HG03175 (cell line): Measurements from ENCODE around the gene PID1.
"Not testable (repeated sequence)": the region's sequence is repeated elsewhere in the genome, so short reads cannot be mapped to it uniquely, and the experiment has no call there.

ENCODE experiments used
- ATAC-seq: cut with Tn5 transposase; IDR thresholded peaks from one replicate; pipeline ENCODE4 v1.9.1; 2021; ENCODE audit warnings: mild to moderate bottlenecking, moderate library complexity; ENCODE audit not compliant: unreplicated experiment

The PID1 gene

GRCh38 chr2:229084447-229084846 lies 186.6 kb downstream of the PID1 start:
- ATAC-seq: no peak

GRCh38 chr2:229083606-229084340 lies 187.3 kb downstream of the PID1 start:
- no peak for ATAC-seq

DNA sequence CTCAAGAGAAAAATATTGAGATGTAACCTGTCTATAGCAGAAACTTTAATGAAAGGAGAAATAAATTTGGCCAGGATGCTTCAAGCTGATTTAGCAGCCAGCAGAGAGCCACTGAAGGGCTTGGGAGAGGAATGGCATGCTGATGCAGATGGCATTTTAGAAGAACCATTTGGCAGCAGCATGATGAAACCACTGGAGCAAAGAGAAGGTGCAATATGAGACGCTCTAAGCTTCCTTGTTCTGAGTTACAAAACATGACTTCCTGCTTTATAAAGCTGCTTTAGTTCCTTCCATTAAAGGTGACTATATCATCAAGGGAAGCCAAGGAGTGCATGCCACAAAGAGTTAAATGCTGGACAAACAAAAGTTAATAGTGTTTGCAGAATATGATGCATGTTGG lies 189.7 kb downstream of the PID1 start:
- ATAC-seq: no peak

DNA sequence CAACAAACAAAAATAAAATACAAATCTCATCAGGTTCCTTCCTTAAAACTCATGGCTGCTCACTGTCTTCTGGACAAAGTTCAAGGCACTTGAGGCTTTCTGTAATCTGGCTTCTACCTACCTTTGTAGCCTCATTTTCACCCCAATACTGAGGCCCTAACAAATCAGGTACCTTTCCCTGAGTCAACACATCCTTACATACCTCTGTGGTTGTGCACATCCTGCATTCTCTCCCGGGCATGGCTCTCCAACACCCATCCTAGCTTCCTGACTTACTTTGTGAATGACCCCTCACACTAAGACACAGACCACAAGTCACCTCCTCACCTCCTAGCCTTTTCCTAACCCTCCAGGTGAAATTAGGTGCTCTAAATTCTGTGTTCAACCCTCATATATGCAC lies 190.9 kb downstream of the PID1 start:
- no peak for ATAC-seq

DNA sequence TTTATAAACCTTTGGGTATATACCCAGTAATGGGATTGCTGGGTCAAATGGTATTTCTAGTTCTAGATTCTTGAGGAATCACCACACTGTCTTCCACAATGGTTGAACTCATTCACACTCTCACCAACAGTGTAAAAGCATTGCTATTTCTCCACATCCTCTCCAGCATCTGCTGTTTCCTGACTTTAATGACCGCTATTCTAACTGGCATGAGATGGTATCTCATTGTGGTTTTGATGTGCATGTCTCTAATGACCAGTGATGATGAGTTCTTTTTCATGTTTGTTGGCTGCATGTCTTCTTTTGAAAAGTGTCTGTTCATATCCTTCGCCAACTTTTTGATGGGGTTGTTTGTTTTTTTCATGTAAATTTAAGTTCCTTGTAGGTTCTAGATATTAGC lies 194.2 kb downstream of the PID1 start:
- not testable (repeated sequence) for ATAC-seq

GRCh38 chr2:229073935-229074334 lies 197.2 kb downstream of the PID1 start:
- no peak for ATAC-seq

DNA sequence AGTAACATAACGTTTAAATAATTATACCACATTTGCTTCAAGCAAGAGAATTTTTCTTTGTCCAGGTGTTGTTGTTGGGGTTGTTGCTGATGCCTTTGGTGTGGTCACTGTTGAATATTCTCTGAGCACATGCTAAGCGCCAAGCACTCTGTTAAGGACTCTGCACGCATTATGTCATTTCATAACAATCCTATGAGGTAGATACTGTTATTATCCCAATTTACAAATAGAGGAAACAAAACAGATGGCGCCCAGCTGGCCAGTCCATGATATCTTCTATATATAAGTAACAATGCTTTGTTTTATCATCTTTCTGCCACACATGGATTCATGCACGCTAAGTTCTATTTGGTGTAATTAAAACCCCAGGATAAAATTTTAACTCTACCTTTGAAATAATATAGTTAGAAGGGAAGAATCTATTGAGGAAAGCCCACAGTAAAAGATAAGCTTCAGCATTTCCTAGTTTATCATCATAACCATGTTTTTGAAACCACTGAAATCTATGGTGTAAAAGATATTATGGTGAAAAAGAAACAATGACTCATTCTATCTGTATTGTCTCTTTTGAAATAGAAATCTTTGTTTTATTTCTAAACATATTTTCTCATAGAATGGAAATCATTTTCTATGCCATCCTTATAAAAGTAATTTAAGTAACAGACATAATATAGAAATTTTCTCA lies 199.7 kb downstream of the PID1 start:
- no peak for ATAC-seq

GRCh38 chr2:229066121-229066715 lies 204.9 kb downstream of the PID1 start:
- ATAC-seq: no peak

DNA sequence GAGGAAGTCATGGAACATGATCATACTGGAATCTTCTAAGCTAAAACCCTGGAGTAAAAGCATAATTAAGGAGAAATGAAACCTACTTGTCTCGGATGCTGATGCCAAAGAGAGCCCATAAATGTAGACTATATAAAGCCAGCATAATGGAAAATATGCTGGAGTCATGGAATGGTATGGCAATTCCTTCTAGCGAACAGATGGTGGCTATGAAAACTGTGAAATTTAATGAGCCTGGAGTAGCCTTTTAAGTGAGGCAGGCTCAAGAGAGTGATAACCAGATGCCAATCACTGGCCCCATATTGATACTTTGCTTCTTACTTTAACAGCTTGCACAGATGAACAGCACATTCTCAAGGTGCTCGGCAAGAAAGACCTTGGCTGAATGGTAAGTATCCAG lies 206.3 kb downstream of the PID1 start:
- no peak for ATAC-seq

DNA sequence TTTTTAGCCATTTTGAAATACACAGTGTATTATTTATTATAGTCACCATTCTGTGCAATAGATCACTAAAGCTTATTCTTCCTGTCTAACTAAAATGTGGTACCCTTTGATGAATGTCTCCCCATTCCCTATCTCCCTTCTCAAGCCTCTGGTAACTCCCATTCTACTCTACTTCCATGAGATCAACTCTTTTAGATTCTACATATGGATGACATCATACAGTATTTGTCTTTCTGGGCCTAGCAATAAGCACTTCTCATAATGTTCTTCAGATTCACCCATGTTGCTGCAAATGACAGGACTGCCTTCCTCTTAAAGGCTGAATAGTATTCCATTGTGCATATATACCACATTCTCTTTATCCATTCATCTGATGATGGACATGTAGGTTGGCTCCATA lies 210.9 kb downstream of the PID1 start:
- ATAC-seq: no peak

DNA sequence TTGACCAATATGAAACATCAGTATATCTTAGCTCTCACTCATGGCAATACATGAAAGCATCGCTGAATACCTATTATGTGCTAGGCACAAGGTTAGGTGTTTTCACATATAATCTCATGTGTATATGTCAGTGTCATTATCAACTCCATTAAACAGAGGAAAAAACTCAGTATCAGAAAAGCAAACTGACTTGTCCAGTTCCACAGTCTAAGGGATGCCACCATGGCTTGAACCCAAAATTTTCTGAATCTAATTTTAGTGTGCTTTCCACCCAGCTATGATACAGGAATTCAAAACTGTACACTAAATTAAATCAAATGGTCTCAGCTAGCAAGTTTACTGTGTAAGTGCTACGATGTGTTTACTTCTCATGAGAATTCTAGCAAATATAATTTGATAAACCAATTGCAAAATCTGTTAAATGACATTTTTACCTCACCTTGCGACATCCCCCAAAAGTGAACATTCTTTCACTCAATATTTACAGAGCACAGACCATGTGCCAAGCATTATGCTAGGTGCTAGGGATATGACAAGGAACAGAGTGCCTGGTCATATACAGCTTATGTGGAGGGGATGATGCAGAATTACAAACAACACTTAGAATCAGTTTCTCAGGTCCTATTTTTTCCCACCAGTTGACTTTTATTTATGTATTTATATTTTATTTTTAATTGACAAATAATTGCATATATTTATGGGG lies 211.6 kb downstream of the PID1 start:
- no peak for ATAC-seq

- no peak for ATAC-seq
Measured at GRCh38 chr2:229057976-229058553, 213.0 kb downstream of the PID1 start.

DNA sequence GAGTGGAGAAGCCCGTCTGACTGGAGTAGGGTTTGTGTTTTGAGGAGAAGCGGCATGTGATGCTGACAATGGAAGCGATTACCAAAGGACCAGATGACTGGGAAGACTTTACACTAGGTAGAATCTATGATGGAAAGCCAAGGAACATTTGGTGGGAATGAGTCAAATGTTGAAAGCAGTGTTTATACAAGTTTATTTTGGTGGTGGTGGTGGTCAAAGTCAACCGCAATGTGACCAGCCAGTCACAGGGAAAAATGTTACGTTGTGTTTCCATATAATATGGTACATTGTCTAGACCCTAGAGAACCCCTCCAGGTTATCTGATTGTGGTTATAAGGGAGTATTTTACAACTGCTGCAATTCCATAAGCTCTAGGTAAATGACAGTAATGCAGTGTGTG lies 216.8 kb downstream of the PID1 start:
- ATAC-seq: no peak

- ATAC-seq: no peak
Measured at GRCh38 chr2:229051798-229052197, 219.3 kb downstream of the PID1 start.

DNA sequence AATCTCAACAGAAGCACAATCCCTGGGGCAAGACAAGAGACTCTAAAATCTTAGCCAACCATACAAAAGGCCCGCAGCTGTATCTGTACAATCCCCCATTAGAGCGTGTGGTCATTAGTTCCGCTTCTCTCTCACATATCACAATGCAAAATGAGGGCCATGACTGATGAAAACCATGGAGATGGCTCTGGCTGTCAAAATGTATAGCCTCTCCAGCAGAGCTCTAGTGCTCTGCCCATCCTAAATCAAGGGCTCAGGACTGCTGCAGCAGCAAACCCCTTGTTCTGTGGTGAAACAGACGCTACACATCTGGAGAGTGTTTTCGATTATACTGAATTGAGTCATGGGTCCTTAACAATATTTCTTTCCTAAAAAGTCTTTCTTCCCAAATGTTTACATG lies 221.0 kb downstream of the PID1 start:
- ATAC-seq: no peak

DNA sequence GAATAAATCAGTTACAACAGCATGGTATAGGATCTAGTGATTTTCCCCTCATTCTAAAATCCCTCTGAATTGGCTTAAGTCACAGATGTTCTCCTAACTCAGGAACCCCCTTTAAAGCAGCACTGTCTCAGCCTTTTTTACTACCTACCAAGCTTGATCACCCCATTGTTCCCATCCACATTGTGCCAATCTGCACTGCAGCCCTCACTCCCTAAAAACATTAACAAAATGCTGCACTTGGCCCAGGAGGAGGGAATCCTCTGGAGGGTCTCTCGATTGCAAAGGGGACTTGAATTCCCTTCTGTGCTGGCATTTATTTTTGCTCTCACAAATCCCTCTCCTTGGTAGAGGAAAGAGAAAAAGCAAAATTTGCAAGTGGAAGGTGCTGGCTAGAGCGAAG lies 223.0 kb downstream of the PID1 start:
- ATAC-seq: no peak

- no peak for ATAC-seq
Measured at GRCh38 chr2:229045671-229046070, 225.4 kb downstream of the PID1 start.

DNA sequence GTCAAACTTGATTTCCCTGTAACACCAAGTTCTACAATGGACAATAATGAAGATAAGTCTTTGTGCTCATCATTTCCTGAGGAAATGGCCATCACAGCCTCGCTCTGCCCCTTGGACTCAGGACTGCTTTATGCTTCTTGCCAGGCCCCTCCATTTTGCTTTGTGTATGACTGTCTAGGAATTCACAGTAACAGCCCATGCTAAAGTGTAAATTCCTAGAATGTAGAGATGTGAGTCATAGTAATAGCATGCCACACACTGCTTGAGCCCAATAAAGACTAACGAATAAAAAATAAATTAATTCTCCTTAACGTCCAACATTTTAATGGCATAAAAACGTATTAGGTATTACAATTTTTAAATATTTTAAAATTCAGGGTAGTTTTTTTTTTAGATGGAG lies 226.5 kb downstream of the PID1 start:
- ATAC-seq: no peak

DNA sequence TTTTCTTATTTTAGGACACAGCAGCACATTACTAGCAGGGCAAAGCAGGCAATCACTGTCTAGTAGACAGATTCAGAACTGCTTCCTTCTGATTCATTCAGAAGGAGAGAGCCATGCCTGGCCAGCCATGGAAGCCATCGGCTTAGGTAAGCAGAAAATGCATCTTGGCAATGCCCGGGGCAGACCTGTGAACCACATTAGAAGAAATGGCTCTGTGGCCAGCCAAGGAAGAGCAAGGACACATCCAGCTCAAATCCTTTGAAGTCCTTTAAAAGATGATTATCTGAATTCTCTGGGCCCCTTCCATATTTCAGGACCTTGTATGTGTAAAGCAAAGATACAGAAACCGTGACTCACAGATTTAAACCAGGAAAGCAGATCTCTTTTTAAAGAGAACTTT lies 227.4 kb downstream of the PID1 start:
- ATAC-seq: no peak

DNA sequence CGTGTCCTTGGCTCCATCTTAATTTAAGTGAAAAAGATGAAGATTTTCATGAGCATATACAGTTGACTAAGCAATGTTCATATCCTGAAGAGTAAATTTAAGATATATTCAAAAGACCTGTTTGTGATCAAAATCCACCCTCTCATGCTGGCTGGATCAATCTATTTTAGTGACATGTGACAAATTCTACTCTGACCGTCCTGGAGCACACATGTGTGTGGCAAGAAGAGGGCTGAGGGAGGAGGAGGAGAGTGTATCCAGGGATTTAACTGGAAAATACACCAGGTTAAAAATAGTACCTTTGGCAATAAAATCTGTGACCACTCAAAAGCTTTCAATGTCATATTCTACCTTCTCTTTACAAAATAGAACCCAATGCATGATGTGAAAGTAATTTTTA lies 228.7 kb downstream of the PID1 start:
- ATAC-seq: no peak

- no peak for ATAC-seq
Measured at GRCh38 chr2:229041691-229042090, 229.4 kb downstream of the PID1 start.
